ENCODE data around the gene C11orf21.

DNA sequence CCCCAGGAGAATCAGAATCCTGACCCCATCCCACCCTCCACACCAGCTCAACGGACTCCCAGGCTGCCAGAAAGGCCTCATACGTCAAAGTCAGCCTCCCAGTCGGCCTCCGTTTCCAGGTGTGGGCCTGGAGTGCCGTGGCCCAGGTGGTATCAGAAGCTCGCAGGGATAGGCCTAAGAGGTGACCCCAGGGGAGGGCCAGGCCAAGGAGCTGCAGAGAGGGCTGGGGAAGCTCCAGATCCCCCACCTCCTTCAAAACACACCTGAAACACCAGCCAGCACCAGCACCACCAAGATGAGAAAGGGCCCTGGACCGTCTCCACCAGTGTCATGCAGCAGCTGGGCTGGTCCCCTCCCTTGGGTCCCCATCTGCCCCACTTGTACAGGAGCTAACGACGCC lies 51.7 kb downstream of the C11orf21 start:
- TF ChIP-seq POLR2A (IDR thresholded peaks at IDR 0.05): no peak
- TF ChIP-seq, protein P1, sequence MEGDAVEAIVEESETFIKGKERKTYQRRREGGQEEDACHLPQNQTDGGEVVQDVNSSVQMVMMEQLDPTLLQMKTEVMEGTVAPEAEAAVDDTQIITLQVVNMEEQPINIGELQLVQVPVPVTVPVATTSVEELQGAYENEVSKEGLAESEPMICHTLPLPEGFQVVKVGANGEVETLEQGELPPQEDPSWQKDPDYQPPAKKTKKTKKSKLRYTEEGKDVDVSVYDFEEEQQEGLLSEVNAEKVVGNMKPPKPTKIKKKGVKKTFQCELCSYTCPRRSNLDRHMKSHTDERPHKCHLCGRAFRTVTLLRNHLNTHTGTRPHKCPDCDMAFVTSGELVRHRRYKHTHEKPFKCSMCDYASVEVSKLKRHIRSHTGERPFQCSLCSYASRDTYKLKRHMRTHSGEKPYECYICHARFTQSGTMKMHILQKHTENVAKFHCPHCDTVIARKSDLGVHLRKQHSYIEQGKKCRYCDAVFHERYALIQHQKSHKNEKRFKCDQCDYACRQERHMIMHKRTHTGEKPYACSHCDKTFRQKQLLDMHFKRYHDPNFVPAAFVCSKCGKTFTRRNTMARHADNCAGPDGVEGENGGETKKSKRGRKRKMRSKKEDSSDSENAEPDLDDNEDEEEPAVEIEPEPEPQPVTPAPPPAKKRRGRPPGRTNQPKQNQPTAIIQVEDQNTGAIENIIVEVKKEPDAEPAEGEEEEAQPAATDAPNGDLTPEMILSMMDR (IDR thresholded peaks at IDR 0.05): no peak

Measured in vagina (tissue), 2 donors.